Stimulated activated effector memory CD8-positive, alpha-beta T cell treated with anti-CD3 and anti-CD28 coated beads, Interleukin-12 subunit alpha, Interleukin-12 subunit beta, amount 100 ng/mL, for 72 hours (primary cell): Measurements from ENCODE around the gene UQCC5.

Experiments
- ATAC-seq: fragments of 150-1000 bp; cut with Tn5 transposase; 2 replicates; pipeline ENCODE4 v1.10.0; 2021
- DNase-seq, 2 donors: peaks; one replicate each; pipeline ENCODE4 v3.0.0; 2021 to 2022; ENCODE audit warnings: low spot score in 2 of 2
- H3K27ac Mint-ChIP-seq: one replicate; pipeline ENCODE4 v1.8.0; 2022; ENCODE audit warnings: mild to moderate bottlenecking, mixed read lengths
- H3K36me3 Mint-ChIP-seq: one replicate; pipeline ENCODE4 v1.8.0; 2022; ENCODE audit warnings: mild to moderate bottlenecking, mixed read lengths
- H3K4me1 Mint-ChIP-seq: one replicate; pipeline ENCODE4 v1.8.0; 2022; ENCODE audit warnings: mixed read lengths
- H3K4me3 Mint-ChIP-seq: one replicate; pipeline ENCODE4 v1.8.0; 2022; ENCODE audit warnings: mild to moderate bottlenecking, mixed read lengths
- H3K9me3 Mint-ChIP-seq: one replicate; pipeline ENCODE4 v1.8.0; 2022; ENCODE audit warnings: mixed read lengths

UQCC5 gene, protein sequence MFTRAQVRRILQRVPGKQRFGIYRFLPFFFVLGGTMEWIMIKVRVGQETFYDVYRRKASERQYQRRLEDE

DNA sequence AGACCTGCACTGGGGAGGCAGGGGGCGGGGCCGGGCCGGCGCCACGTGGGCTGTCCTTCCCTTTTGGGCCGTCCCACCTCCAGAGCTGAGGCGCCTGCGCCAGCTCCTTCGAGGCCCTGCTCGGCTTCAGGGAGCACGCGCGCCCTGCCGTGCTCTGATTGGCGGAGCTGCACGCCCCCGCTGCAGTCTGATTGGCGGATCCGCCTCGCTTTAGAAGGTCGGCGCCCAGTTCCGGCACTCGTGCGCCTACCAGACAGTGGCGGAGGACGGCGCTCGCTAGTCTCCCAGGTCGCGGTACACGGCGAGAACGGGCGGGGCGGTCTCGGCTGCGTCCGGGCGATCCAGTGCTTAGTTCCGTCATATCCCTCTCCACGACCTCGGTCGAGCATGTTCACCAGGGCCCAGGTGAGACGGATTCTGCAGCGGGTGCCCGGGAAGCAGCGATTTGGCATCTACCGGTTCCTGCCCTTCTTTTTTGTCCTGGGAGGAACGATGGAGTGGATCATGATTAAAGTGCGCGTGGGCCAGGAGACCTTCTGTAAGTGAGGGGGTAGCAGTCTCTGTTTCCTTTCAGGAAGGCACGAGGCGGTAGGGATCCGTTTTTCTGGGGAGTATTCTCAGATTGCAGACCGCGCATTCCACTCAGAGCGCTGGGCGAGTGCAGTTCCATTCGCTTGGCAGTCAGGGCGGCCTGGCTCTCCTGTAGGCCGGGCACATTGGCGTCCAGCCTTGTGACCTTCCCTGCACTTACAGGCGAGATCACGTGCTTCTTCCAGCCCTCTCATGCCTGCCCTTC lies at the start of gene UQCC5:
UQCC5 (plus strand) TSS at position 237 of the 796 bp plus-strand sequence; CDS start at position 388, 151 bp downstream.
- Mint-ChIP-seq H3K27ac (peak within 1 kb of the TSS; percentile 98), H3K36me3 (peaks cover 54% of the 10 kb centered on the region), H3K4me3 (peak within 1 kb of the TSS; percentile 97), H3K9me3 (no peaks in the 10 kb centered on the region), H3K4me1 (peaks cover 53% of the 10 kb centered on the region)
- peak; percentile 91 to 98 for DNase-seq
- peak; percentile 91 for ATAC-seq

DNA sequence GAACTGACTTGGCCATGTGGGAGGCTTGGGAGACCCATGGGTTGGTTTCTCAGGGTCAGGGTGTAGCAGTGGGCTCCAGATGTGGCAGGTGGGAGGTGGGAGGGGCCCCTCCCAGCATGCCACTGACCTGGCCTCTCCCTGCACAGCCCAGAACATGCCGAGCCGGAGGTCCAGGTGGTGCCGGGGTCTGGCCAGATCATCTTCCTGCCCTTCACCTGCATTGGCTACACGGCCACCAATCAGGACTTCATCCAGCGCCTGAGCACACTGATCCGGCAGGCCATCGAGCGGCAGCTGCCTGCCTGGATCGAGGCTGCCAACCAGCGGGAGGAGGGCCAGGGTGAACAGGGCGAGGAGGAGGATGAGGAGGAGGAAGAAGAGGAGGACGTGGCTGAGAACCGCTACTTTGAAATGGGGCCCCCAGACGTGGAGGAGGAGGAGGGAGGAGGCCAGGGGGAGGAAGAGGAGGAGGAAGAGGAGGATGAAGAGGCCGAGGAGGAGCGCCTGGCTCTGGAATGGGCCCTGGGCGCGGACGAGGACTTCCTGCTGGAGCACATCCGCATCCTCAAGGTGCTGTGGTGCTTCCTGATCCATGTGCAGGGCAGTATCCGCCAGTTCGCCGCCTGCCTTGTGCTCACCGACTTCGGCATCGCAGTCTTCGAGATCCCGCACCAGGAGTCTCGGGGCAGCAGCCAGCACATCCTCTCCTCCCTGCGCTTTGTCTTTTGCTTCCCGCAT lies 49.2 kb upstream of the UQCC5 start:
- DNase-seq (no peak), ATAC-seq (no peak)
- H3K4me3 Mint-ChIP-seq = no peak overlapping the region
- H3K27ac Mint-ChIP-seq = no peak overlapping the region
- H3K36me3 Mint-ChIP-seq = peaks cover 59% of the 10 kb centered on the region
- peaks cover 11% of the 10 kb centered on the region for H3K4me1 Mint-ChIP-seq
- no peaks in the 10 kb centered on the region for H3K9me3 Mint-ChIP-seq

DNA sequence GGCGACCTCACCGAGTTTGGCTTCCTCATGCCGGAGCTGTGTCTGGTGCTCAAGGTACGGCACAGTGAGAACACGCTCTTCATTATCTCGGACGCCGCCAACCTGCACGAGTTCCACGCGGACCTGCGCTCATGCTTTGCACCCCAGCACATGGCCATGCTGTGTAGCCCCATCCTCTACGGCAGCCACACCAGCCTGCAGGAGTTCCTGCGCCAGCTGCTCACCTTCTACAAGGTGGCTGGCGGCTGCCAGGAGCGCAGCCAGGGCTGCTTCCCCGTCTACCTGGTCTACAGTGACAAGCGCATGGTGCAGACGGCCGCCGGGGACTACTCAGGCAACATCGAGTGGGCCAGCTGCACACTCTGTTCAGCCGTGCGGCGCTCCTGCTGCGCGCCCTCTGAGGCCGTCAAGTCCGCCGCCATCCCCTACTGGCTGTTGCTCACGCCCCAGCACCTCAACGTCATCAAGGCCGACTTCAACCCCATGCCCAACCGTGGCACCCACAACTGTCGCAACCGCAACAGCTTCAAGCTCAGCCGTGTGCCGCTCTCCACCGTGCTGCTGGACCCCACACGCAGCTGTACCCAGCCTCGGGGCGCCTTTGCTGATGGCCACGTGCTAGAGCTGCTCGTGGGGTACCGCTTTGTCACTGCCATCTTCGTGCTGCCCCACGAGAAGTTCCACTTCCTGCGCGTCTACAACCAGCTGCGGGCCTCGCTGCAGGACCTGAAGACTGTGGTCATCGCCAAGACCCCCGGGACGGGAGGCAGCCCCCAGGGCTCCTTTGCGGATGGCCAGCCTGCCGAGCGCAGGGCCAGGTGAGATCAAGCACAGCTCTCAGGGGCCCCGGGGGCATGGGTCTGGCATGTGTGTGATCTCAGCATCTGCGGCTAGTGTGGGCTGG lies 48.4 kb upstream of the UQCC5 start:
- Mint-ChIP-seq H3K9me3 (no peaks in the 10 kb centered on the region), H3K27ac (no peak overlapping the region), H3K4me1 (peaks cover 11% of the 10 kb centered on the region), H3K36me3 (peaks cover 60% of the 10 kb centered on the region), H3K4me3 (no peak overlapping the region)
- ATAC-seq = no peak
- DNase-seq = no peak

DNA sequence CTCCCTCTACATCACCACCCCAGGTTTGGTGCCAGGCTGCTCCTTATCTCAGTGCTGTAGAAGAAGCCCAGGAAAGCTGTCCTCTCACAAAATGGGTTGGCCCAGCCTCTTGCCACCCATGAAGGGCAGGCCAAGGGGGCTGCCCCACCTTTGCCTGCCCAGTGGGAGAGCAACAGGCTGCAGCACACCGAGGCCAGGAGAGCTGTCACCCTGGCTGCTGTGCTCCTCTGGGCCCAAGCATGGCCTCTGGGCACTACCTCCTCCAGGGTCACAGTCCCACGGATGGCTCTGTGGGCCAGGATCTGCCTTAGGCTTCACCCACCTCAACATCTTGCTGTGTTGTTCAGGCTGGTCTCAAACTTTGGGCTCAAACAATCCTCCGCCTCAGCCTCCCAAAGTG lies 47.7 kb upstream of the UQCC5 start:
- DNase-seq (no peak), ATAC-seq (no peak)
- Mint-ChIP-seq H3K4me3 (no peak overlapping the region), H3K27ac (no peak overlapping the region), H3K9me3 (no peaks in the 10 kb centered on the region), H3K36me3 (peaks cover 53% of the 10 kb centered on the region), H3K4me1 (peaks cover 11% of the 10 kb centered on the region)

DNA sequence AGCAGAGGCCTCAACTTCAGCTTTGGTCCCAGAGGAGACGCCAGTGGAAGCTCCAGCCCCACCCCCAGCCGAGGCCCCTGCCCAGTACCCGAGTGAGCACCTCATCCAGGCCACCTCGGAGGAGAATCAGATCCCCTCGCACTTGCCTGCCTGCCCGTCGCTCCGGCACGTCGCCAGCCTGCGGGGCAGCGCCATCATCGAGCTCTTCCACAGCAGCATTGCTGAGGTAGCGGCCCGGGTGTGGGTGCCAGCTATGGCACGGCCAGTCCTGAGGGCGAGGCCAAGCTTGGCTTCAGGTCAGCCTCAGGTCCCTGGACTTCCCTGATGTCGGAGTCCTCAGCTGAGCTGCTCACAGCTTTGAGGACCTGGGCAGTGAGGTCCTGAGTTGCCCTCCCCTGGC lies 47.0 kb upstream of the UQCC5 start:
- Mint-ChIP-seq H3K36me3 (peaks cover 53% of the 10 kb centered on the region), H3K27ac (no peak overlapping the region), H3K9me3 (no peaks in the 10 kb centered on the region), H3K4me1 (peaks cover 15% of the 10 kb centered on the region), H3K4me3 (no peak overlapping the region)
- DNase-seq = no peak
- no peak for ATAC-seq

DNA sequence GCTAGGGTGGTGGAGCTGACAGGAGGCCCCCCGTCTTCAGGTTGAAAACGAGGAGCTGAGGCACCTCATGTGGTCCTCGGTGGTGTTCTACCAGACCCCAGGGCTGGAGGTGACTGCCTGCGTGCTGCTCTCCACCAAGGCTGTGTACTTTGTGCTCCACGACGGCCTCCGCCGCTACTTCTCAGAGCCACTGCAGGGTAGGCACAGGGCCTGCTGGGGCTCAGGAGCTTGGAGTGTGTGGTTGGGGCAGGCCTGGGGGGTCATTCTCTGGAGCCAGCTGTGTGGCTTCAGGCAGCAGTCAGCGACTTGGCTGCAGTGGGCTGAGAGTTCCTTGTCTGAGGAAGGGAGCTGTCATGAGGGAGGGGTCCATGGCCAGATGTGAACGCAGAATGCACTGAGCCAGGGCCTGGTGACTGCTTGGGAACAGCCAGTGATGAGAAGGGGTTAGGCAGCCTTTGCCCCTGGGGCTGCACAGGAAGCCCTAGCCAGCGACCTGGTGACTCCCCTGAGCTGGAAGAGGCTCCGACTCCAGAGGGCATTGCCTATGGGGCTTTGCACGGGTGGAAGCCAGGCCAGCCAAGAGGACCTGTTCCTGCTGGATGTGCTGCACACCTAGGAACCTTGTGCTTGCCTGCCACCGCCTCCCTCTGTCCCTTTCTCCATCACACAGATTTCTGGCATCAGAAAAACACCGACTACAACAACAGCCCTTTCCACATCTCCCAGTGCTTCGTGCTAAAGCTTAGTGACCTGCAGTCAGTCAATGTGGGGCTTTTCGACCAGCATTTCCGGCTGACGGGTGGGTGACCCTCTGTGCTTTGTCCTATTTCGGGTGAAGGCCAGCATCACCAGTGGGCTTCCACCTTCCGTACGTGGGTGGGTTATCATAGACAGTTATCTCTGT lies 46.1 kb upstream of the UQCC5 start:
- ATAC-seq = no peak
- H3K27ac Mint-ChIP-seq = peak overlapping the region; percentile 36
- no peaks in the 10 kb centered on the region for H3K9me3 Mint-ChIP-seq
- DNase-seq = no peak
- H3K36me3 Mint-ChIP-seq = peaks cover 51% of the 10 kb centered on the region
- H3K4me1 Mint-ChIP-seq = peaks cover 19% of the 10 kb centered on the region
- H3K4me3 Mint-ChIP-seq = no peak overlapping the region

DNA sequence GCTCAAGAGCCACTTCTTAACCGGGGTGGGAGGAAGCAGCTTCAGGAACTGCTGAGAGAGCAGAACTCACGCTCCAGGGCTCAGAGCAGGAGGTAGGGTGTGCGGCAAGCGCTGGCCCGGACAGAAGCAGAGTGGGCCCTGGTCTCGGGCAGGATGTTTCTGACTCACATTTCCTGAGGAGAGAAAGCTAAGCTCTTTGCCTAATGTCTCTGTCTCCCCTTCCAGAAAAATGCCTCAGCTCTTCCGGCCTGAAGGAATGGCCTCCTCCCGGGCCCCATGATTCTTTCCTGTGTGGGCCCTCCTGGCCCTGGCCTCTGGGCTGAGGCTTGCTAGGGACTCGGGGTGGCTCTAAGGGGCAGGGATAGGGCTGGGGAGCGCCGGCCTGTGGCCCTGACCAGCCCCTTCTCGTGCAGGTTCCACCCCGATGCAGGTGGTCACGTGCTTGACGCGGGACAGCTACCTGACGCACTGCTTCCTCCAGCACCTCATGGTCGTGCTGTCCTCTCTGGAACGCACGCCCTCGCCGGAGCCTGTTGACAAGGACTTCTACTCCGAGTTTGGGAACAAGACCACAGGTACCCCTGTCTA lies 45.4 kb upstream of the UQCC5 start:
- peaks cover 19% of the 10 kb centered on the region for H3K4me1 Mint-ChIP-seq
- peak overlapping the region; percentile 36 for H3K27ac Mint-ChIP-seq
- H3K4me3 Mint-ChIP-seq = no peak overlapping the region
- H3K9me3 Mint-ChIP-seq = no peaks in the 10 kb centered on the region
- DNase-seq (no peak), ATAC-seq (peak; percentile 50)
- H3K36me3 Mint-ChIP-seq = peaks cover 44% of the 10 kb centered on the region

DNA sequence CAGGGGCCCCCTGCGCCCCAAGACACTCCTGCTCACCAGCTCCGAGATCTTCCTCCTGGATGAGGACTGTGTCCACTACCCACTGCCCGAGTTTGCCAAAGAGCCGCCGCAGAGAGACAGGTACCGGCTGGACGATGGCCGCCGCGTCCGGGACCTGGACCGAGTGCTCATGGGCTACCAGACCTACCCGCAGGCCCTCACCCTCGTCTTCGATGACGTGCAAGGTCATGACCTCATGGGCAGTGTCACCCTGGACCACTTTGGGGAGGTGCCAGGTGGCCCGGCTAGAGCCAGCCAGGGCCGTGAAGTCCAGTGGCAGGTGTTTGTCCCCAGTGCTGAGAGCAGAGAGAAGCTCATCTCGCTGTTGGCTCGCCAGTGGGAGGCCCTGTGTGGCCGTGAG lies 44.3 kb upstream of the UQCC5 start:
- no peak for ATAC-seq
- DNase-seq = no peak
- H3K9me3 Mint-ChIP-seq = no peaks in the 10 kb centered on the region
- peaks cover 19% of the 10 kb centered on the region for H3K4me1 Mint-ChIP-seq
- H3K27ac Mint-ChIP-seq = no peak overlapping the region
- H3K36me3 Mint-ChIP-seq = peaks cover 40% of the 10 kb centered on the region
- no peak overlapping the region for H3K4me3 Mint-ChIP-seq

DNA sequence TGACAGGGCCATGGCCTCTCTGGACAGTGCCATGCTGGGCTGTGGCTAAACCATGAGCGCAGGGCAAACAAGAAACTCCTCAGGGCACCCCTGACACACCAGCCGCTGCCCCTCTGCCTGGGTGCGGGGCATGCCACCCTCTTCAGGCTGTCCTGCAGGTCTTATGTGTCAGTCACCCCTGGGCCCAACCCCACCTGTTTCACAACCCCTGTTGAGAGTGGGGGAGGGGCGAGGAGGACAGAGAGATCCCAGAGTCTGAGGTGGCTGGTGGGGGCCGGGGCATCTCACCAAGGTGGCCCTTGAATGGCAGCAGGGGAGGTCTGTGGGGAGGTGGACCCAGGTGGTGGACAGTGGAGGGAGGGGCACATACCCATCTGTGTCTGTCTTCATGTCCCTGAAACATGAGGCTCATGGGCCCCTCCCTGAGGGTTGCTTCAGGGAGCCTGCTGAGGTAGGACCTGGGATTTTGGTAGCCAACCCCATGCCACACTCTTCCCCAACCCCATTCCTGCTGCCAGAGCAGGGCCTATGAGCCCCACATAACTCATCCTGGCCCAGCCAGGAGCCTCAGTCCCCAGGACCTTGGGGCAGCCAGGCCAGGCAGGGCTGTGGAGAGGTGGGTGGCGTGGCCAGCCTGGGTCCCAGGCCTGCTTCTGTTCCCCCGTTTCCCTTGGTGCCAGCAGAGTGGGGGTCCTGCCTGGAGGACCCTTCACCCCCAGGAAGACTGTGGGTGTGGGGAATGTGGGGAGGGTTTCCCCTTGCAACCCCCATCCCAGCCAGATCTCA lies 43.0 kb upstream of the UQCC5 start:
- Mint-ChIP-seq H3K4me3 (no peak overlapping the region), H3K9me3 (no peaks in the 10 kb centered on the region), H3K36me3 (peaks cover 27% of the 10 kb centered on the region), H3K27ac (no peak overlapping the region), H3K4me1 (peaks cover 19% of the 10 kb centered on the region)
- DNase-seq (no peak), ATAC-seq (no peak)

DNA sequence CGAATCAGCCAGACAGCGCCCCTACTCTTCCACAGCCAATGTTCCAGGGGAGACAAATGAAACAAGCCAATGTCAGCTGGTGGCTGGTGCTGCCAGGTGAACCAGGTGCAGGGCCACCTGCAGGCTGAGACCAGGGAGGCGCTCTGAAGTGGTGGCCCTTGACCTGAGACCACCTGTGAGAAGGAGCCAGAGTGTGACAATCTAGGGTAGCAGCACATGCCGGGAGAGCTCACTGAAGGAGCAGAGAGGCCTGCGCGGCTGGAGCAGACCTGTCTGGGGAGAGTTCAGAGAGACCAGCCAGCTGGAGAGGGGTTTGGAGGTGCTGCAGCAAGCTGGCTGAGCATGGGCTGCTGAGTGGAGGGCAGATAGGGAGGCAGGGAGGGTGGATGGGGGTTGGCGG lies 42.0 kb upstream of the UQCC5 start:
- peaks cover 19% of the 10 kb centered on the region for H3K4me1 Mint-ChIP-seq
- H3K36me3 Mint-ChIP-seq = peaks cover 27% of the 10 kb centered on the region

DNA sequence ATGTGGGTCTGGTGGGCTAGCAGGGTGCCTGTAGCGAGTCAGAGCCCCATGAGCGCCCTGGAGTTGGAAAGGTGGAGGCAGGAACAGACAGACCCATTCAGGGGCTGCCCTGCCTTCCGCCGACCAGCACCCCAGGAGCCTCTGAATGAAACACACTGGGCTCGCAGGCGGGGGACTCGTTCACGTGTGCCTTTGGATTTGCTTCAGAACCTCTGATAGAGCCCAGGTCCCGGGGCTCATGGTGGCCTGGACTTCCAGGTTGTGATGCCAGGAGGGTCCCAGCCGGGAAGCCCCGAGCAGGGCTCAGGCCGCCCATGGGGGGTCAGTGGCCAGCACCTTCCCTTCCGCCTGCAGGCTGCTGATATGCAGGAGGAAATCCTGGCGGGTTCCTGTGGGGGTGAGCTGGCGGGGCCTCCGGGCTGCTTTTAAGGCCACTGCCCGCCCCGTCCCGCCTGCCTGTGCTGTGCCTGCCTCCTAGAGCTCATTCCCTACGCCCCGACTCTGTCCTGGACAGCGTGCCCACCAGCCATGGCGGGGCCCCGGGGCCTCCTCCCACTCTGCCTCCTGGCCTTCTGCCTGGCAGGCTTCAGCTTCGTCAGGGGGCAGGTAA lies 41.4 kb upstream of the UQCC5 start, which contains the start of gene STAB1:
STAB1 (plus strand) TSS at position 453 of the 610 bp plus-strand sequence; CDS start at position 529, 76 bp downstream.
- peaks cover 25% of the 10 kb centered on the region for H3K36me3 Mint-ChIP-seq
- H3K27ac Mint-ChIP-seq = no peak within 1 kb of the TSS
- no peak for DNase-seq
- peaks cover 17% of the 10 kb centered on the region for H3K4me1 Mint-ChIP-seq
- no peak for ATAC-seq
- no peak within 1 kb of the TSS for H3K4me3 Mint-ChIP-seq
- H3K9me3 Mint-ChIP-seq = no peaks in the 10 kb centered on the region

More for the DNA sequence above, 42.0 kb upstream of the UQCC5 start:
- no peak for DNase-seq
- Mint-ChIP-seq H3K4me3 (no peak overlapping the region), H3K9me3 (no peaks in the 10 kb centered on the region), H3K27ac (no peak overlapping the region)
- ATAC-seq = no peak

DNA sequence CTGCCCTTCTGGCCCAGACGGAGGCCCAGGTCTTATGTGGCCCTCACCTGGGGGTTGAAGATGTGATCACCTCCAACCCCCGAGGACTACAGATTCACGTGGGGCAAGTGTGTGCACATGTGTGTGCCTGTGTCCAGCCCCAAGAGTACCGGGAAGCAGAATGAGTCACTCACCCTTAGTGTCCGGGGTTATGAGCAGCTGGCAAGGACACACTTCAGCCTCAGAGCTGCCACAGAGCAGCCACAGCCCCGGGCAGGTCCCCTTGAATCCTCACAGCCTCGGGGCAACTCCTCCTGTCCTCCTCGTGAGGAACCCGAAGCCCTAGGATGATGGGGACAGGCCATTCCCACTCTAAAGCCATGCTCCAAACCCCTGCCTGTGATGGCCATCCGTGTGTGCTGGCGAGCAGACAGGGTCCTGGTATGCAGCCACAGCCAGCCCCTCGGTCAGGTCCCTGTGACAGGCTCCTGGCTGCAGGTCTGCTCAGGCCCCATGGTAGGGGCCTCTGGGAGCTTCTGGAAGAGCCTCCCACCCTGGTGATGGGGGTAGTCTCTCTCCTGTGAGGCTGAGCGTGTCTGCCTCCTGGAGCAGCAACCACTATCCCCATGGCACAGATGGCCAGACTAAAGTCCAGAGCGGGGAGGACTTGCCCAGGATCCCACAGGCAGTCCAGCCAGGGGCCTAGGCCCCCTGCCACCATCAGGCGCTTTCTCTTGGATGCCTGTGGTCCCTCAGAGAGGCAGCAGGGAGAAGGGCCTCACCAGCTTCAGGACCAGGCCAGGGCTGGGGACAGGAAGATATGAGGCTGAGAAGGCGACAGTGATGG lies 40.4 kb upstream of the UQCC5 start:
- no peaks in the 10 kb centered on the region for H3K9me3 Mint-ChIP-seq
- no peak for DNase-seq
- no peak for ATAC-seq
- H3K4me1 Mint-ChIP-seq = peaks cover 7% of the 10 kb centered on the region
- H3K36me3 Mint-ChIP-seq = peaks cover 16% of the 10 kb centered on the region
- H3K4me3 Mint-ChIP-seq = no peak overlapping the region
- no peak overlapping the region for H3K27ac Mint-ChIP-seq
